ENCODE measurements around the gene LARGE1.

Gene LARGE1

DNA sequence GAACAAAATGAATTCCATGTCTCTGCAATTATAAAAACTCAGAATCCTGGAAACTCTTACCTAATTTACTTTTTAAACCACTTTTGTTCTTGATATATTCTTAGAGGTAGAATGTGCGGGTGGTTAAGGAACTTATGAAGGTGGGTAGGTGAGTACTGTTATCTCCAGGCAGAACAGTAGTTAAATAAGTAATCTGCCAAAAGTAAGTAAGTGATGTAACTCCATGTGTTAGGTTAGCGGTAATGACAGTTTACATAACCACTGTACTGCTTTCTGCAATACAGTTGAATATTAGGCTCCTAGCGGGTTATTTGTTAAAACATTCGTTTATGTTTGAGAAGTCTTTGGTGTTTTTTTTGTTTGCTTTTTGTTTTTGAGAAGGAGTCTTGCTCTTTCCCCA, 7.1 kb downstream of the LARGE1 start:
- DNase-seq = no peak

DNA sequence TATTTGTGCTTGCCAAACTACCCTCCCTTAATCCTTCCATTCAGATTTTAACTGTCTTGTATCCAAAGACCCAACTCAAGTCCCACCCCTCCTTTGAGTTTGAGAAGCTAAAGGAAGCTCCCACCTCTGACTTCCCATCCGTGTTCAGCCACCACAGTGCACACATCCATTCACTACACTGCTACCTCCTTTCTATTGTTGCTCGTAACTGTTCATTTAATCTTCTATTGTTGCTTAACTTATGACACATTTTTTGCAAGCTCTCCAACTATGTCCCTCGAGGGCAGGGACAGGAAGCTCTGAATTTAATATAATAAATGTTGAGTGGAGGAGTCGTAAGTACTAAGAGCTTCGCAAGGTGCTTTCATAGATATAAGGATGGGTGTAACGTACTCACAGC, 10.4 kb downstream of the LARGE1 start:
- DNase-seq = no peak

DNA sequence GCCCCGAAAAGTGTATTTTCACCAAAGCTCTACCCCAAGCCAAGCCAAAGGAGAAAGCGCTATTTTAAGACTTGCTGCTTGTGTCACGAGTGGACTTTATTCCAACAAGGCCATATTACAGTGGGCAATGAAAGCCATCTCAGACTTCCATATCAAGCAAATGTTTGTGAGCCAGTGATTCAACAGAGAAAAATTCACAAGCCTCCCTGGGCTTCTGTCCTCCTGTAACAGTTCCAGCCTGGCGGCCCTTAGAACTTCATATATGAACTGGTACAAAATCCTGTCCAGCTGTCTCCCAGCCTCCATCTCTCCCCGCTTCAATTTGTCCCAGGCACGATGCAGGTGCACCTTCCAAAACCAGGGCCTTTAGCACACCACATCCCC, 11.2 kb downstream of the LARGE1 start:
- DNase-seq = no peak

DNA sequence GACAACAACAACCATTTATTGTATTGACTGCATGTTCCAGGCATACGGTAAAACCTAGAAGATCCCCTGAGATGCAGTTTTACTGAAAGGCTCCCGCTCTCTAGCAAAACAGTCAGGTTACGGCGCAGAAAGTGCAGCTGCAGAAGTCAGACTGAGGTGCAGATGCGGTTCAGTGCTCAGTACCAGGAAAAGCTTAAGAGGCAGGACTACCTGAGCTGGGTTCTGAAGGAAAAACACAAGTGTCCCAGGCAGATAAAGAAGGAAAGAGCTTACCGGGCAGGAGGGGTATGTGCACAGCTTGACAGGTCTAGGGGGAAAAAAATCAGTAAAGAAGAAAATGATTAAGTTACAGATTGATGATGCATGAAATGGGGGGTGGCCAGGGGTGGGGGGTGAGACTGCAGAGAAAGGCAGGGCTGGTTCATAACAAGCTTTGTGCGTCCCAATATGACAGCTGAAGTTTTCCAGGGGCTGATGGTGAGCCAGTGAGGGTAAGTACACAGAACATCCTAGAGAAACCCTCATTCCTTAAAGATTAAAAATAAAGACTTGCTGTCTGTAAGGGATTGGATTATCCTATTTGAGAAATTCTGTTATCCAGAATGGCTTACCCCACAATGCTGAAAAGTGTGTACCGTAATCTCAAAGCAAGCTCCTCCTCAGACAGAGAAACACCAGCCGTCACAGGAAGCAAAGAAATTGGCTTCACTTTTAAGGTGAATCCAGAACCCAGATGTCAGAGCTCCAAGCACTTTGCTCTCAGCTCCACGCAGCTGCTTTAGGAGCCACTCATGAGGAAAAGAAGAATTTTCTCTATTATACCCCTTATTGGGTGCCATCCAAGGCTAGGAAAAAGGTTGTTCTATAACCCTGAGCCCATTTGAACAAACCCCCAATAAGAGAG, 11.9 kb downstream of the LARGE1 start:
- DNase-seq = no peak

DNA sequence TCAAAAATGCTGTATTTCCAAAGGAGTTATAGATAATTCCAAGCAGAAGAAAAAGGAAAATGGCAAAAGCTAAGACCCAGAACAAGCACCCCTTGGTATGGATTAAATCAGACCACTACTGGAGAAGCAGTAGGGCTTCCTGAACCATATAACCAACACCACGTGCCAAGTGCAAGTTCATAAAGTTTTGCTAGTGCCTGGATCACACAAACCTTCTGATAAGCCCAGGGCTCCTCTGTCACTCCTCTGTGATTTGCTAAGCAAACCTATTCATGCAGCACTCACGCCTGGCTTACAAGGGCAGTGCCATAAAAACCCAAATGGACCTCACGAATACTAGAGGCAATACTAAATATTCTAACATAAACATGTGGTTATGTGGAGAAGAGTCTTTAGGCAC, 13.3 kb downstream of the LARGE1 start:
- no peak for DNase-seq

DNA sequence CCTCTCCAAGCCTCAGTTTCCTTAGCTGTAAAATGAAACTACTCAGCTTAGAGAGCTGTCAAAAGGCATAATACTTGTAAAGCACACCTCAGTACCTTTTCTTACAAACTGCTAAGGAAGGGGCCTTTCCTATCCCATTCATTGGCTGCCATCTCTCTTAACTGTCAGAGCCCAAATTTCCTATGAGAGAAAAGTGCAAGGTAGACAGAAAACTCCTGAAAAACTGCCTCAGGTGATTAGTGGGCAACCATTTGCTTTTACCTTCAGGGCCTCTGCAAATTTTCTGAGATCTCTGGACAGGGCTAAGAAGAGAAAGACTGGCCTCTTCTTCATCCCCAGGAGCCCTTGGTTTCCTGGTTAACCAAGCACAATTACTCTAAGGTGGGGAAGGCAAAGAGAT, 13.8 kb downstream of the LARGE1 start:
- no peak for DNase-seq

DNA sequence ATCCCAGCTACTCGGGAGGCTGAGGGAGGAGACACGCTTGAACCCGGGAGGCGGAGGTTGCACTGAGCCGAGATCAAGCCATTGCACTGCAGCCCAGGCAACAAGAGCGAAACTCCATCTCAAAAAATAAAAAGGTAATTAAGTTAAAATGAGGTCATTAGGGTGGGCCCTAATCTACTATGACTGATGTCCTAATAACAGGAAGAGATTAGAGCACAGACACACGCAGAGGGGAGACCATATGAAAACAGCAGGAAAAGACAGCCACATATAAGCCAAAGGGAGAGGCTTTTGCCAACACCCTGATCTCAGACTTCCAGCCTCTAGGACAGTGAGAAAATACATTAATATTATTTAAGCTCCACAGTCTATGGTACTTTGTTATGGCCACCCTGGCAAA, 17.3 kb downstream of the LARGE1 start:
- DNase-seq = no peak

DNA sequence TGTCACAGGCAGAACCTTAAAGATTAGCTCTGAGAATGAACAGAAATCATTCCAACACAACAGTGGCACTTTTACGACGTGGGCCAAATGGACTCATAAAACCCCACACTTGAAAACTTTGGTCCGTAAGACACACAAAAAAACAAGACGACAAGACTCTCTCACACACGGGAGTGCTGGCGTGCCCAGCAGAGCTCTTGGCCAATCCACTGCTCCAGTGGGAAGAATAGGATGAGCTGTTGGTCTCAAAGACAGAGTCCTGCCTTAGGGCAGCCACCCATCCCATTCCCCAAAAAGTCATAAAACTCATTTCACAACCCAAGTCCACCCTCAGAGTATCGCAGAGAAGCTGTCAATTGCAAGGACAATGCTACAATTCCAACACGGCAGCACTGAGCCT, 18.2 kb downstream of the LARGE1 start:
- DNase-seq = no peak

DNA sequence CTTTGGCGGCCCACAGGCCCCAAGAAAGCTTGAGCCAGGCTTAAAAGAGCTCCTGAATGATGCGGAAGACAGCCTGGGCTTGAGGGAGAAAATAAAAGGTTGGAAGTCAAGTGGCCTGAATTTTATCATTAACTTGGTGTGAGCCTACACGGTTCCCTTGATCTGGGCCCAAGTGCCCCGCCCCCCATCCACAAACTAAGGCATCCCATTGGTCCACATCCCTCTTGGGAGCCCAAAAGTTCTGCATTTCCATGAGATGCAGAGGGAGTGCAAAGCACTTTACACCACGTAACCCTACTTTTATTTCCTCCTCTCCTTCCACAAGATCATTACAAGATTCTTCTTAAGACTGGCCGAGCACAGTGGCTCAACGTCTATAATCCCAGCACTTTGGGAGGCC, 22.2 kb downstream of the LARGE1 start:
- no peak for DNase-seq

DNA sequence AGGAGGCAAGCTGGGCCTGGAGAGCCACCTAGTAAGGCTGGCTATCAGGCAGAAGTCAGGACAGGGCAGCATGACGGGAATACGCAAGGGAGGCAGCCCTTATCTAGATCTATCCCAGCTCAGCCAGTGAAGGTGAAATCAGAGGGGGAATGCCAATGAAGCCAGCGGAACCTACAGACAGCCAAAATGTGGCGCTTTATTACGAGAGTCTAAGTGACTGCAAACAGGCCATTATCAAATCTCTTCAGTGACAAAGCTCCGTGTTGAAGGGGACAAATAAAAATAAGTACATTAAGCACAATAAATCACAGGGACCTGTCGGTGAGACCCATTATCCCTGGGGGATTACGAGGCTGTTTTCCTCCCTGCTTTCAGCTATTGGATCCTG, 22.8 kb downstream of the LARGE1 start:
- DNase-seq = no peak

DNA sequence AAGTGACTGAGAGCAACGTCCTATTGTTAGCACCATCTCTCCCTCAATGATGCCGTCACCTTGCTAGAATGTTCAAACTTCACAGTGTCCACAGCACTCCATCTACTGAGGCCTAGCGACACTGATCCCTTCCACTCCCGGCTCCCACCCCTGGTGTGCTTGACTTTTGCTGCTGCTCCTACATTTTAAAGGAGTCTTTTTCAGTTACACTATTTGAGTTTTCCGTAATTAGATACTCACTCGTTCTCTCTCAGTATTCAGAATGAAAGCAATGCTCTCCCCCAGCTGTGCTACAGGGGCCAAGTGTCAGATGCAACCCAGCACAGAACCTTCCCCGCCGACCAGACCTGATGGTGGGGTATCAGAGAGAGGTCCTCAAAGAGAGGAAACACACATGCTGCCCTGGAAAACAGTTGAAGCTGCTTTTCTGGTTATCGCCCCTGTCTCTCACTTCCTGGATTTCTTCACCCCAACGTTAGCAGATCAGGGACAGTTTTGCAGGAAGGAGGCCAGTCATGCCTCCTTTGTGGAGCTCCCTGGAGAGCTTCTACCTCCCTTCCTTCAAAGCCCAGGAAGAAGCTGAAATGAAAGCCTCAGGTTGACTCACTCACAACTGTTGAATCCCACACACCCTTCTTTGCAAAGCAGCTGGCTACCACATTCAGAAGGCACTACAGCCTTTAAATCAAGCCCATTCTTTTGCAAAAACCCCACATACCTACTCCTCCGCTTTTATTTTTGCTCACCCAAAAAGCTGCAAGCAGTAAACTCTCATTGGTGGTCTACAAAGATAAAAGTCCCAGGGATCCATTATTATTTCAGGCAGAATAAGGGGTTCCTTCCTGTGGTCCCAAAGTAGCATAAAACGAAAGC, 23.5 kb downstream of the LARGE1 start:
- no peak for DNase-seq

DNA sequence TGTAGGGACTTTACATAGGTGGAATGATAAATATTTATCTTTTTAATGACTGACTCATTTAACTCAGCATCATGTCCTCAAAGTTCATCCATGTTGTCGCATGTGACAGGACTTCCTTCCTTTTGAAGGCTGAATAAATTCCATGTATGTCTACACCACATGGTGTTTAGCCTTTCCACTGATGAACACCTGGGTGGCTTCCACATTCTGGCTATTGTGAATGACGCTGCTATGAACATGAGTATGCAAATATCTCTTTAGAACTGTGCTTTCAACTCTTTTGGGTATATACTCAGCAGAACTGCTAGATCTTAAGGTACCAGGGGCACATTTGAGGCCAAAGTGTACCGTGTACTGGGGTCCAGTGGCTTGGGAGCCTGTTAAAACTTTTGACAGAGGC, 24.1 kb downstream of the LARGE1 start:
- DNase-seq = no peak

DNA sequence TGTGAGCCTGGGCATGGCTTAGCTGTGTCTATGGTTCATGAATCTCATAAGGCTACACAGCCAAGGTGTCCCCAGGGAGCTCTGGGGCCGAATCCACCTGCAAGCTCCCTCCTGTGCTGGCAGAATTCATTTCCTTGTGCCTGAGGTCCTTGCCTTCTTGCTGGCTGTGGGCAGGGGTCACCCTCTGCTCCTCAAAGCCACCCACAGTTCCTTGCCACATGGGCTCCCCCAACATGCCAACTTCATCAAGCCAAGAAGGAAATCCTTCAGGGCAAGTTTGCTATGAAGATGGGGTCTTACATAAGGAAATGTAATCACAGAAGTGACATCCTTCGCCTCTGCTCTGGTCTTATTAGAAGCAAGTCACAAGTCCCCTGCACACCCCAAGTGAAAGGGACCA, 24.8 kb downstream of the LARGE1 start:
- DNase-seq = no peak

DNA sequence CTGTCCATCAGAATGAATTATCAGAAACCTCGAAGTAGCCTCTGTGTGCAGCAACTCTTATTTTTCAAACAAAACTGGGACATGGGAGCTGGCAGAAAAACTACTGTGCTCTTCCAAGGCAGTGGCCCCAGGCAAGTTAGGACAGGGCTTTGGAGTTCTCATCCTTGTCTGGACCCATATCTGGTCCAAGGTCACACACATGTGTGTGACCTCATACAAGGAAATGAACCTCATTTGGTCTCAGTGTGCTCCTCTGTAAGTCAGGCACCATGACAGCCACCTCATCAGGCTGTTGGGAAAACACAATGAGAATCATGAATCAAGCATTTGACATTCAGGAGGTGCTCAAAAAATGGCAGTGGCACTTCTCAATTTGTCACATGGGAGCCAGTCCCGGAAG, 25.8 kb downstream of the LARGE1 start:
- DNase-seq = no peak

DNA sequence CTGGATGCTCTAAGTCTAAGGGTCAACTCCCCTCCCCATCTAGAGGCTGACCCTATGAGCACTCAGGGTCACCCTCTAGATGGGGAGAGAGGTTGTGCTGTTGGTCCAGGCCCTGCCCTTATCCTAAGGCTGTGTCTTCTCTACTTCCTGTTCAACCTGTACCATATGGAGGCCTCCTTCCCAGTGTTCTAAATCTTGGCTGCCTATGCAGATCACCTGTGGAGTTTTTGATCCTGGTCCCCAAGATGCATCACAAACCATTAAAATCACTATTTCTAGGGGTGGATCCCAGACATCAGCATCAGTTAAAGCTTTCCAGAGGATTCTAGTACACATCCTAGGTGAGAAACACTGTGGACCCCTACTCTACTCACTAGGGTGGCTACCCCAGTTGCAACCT, 26.2 kb downstream of the LARGE1 start:
- DNase-seq = no peak

DNA sequence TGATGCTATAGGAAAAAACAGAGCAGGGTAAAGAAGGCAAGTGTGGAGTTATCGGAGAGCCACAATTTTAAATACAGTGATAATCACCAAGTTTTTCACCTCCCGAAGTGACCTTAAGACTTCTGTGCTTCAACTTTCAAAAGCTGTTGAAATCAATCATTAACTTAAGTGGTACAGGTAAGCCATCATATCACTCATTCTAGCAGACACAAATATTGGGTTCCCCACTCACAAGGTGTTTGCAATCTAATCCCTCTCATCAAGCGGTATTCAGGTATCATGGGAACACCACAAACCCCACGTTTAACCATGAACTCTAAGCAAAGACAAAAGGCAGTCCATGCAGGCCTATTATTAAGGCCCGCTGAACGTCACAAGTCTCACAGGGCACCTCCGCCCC, 26.8 kb downstream of the LARGE1 start:
- no peak for DNase-seq

DNA sequence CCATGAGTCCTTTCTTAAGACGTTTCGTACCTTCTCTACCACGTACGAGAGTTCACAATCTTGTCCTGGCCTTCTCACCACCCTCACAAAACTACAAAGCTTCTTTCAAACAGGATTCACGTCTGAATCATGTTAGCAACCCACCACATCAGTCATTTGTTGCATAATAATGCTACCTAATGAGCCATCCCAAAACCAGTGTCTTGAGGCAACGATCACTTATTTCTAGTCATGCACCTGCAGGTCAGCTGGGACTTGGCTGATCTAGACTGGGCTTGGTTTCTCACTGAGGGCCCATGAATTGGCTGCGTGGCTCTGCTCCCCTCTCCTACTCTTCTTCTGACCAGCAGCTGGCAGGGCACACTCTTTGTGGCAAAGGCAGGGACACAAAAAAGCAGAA, 28.3 kb downstream of the LARGE1 start:
- DNase-seq = no peak

DNA sequence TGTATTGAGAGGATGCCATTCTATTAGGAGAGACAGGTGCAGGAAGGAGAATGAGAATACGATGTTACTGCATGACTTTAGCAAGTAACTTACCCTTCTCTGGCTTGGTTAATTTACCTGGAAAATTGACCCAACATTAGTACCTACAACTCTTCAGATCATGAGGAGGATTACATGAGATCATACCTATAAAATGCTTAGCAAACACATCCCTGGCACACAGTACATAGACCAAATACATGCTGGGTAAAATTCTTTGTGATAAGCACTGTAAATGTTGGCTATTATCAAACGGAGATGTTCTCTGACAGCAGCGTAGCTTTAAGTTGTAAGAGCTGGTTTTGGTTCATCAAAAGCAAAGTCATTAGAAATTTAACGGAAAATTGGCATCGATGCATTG, 28.8 kb downstream of the LARGE1 start:
- no peak for DNase-seq

DNA sequence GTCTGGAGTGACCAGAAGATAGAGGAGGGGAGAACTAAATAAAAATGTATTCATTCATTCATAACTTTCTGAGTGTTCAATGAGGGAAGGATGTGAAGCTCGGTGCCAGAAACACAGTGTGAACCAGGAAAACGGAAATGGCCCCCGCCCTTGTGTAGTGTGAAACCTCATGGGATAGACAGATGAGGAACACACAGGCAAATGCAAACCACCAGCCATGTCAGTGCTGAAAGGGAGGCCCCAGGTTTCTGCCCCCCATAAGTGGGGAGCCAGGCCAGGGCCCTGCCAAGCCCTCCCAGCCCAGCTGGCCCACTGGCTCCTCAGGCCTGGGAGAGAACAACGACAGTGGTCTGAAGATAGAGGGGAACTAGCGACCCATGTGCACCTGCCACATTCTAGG, 30.5 kb downstream of the LARGE1 start:
- DNase-seq = no peak

DNA sequence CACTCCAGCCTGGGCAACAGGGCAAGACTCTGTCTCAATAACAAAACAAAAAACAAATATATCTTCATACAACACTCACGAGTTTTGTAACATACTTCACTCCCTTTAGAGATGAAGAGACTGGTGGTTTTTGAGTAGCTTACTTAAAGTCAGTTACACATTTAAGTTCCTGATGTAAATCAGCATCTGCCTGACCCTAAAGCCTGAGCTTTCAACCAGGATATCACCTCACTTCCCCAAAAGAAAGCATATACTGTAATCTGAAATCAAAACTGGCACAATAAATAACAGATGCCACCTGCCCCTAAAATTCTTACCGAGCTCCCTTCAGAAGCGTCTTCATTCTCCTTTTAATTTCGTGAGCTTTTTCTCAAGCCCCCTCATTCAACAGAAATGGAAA, 31.5 kb downstream of the LARGE1 start:
- no peak for DNase-seq

DNA sequence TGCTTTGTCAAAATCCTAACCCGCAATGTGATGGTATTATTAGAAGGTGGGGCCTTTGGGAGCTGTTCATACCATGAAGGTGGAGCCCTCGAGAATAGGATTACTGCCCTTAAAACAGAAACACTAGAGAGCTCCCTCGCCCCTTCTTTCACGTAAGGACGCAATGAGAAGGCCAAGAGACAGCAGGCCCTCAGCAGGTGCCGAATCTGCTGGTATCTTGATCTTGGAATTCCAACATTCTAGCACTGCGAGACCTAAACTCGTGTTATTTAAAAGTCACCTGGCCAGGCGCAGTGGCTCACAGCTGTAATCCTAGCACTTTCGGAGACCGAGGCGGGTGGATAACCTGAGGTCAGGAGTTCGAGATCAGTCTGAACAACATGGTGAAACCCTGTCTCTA, 33.1 kb downstream of the LARGE1 start:
- DNase-seq = no peak

DNA sequence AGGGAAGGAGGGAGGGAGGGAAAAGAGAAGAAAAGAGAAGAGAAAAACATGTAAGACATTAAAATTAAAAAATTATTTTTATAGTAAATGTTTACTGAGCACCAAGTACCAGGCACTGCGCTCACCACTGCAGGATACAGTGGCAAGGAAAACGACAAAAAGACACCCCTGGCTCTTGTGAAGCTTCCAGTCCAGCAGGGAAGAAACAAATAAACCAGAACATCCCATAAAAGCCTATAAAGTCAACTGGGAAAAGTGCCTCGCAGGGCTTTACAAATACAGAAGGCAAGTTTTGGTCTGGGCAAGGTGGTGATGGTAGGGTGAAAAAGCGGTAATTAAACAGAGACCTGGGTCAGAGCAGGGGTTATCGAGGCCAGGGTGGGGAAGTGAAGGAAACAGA, 33.6 kb downstream of the LARGE1 start:
- DNase-seq = no peak

DNA sequence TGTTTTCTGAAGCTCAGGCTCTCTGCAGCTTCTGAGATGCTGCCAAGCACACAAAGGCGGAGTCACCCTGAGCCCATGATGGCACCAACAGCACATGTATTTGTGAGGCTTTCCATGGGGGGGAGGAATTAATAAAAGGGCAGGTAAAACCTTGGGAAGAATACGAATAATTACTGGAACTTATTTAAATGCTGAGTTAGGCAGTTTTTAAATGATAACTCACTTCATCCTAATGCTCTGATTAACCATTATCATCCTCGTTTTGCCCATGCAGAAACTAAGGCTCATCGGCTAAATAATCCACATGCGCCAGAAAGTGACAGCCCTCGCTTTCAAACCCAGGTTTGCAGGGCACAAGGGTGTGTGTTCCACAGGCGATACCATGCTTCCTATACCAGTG, 35.4 kb downstream of the LARGE1 start:
- no peak for DNase-seq
